Measurements from ENCODE around the gene PCYT2. TPM values are rescaled to one million over a fixed set of nuclear protein-coding genes. Genes with fewer than 3 reads are reported as not detected.

PCYT2 gene
- total and polyA plus RNA-seq, 9 of the 15 experiments (the other 6 are each of a cell fraction or from before 2014, with no cell fraction given), result 0.92 to 134 (median 82.5) TPM

DNA sequence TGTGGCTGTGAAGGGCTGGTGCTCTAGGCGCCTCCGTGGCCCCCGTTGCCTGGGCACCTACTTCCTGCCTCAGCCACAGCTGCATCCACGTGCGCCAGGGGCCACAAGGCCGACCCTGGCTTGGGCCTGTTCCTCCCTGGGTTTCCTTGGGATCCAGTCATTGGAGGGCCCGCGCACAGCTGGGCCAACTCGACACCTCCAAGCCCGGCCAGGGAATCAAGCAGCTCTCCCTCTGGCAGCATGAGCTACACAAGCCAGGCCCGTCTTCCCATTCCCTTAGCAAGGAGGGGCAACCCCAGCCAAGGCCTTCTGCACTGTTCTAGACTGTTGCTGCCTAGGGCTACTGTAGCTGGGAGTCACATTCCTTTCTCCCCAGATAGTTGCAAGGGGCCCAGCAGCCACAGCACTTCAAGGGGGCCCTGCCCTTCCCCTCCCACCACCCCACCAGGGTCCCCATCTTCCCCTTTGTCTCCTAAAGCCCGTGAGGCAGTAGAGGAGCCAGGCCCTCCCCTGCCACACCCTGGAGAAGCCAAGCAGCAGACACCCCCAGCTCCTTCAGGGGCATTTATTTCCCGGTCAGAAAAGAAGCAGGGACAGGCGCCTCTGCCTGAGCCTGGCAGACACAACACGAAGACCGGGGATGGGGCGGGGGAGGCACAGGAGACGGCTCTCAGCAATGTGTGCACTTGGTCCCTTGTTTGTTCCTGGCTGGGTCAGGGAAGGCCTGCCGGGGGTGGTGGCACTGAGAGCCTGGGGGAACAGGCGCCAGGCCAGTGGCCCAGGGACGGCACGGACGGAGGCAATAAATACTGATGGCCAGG lies 43.8 kb downstream of the PCYT2 start (continued):
- TF ChIP-seq, protein P1, sequence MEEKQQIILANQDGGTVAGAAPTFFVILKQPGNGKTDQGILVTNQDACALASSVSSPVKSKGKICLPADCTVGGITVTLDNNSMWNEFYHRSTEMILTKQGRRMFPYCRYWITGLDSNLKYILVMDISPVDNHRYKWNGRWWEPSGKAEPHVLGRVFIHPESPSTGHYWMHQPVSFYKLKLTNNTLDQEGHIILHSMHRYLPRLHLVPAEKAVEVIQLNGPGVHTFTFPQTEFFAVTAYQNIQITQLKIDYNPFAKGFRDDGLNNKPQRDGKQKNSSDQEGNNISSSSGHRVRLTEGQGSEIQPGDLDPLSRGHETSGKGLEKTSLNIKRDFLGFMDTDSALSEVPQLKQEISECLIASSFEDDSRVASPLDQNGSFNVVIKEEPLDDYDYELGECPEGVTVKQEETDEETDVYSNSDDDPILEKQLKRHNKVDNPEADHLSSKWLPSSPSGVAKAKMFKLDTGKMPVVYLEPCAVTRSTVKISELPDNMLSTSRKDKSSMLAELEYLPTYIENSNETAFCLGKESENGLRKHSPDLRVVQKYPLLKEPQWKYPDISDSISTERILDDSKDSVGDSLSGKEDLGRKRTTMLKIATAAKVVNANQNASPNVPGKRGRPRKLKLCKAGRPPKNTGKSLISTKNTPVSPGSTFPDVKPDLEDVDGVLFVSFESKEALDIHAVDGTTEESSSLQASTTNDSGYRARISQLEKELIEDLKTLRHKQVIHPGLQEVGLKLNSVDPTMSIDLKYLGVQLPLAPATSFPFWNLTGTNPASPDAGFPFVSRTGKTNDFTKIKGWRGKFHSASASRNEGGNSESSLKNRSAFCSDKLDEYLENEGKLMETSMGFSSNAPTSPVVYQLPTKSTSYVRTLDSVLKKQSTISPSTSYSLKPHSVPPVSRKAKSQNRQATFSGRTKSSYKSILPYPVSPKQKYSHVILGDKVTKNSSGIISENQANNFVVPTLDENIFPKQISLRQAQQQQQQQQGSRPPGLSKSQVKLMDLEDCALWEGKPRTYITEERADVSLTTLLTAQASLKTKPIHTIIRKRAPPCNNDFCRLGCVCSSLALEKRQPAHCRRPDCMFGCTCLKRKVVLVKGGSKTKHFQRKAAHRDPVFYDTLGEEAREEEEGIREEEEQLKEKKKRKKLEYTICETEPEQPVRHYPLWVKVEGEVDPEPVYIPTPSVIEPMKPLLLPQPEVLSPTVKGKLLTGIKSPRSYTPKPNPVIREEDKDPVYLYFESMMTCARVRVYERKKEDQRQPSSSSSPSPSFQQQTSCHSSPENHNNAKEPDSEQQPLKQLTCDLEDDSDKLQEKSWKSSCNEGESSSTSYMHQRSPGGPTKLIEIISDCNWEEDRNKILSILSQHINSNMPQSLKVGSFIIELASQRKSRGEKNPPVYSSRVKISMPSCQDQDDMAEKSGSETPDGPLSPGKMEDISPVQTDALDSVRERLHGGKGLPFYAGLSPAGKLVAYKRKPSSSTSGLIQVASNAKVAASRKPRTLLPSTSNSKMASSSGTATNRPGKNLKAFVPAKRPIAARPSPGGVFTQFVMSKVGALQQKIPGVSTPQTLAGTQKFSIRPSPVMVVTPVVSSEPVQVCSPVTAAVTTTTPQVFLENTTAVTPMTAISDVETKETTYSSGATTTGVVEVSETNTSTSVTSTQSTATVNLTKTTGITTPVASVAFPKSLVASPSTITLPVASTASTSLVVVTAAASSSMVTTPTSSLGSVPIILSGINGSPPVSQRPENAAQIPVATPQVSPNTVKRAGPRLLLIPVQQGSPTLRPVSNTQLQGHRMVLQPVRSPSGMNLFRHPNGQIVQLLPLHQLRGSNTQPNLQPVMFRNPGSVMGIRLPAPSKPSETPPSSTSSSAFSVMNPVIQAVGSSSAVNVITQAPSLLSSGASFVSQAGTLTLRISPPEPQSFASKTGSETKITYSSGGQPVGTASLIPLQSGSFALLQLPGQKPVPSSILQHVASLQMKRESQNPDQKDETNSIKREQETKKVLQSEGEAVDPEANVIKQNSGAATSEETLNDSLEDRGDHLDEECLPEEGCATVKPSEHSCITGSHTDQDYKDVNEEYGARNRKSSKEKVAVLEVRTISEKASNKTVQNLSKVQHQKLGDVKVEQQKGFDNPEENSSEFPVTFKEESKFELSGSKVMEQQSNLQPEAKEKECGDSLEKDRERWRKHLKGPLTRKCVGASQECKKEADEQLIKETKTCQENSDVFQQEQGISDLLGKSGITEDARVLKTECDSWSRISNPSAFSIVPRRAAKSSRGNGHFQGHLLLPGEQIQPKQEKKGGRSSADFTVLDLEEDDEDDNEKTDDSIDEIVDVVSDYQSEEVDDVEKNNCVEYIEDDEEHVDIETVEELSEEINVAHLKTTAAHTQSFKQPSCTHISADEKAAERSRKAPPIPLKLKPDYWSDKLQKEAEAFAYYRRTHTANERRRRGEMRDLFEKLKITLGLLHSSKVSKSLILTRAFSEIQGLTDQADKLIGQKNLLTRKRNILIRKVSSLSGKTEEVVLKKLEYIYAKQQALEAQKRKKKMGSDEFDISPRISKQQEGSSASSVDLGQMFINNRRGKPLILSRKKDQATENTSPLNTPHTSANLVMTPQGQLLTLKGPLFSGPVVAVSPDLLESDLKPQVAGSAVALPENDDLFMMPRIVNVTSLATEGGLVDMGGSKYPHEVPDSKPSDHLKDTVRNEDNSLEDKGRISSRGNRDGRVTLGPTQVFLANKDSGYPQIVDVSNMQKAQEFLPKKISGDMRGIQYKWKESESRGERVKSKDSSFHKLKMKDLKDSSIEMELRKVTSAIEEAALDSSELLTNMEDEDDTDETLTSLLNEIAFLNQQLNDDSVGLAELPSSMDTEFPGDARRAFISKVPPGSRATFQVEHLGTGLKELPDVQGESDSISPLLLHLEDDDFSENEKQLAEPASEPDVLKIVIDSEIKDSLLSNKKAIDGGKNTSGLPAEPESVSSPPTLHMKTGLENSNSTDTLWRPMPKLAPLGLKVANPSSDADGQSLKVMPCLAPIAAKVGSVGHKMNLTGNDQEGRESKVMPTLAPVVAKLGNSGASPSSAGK (IDR thresholded peaks at IDR 0.05), result no peak
- TF ChIP-seq SPI1 (IDR thresholded peaks at IDR 0.05; ENCODE audit: borderline replicate concordance, low read depth, low read length) (no peak), NCOA6 (IDR thresholded peaks at IDR 0.05) (no peak), GABPB2 (CRISPR knock-in tag; conservative IDR thresholded peaks at IDR 0.05) (no peak; the same call in none of the 2 replicates), CBX5 (IDR thresholded peaks at IDR 0.05; ENCODE audit: borderline replicate concordance, low read depth) (no peak), NFIC (IDR thresholded peaks at IDR 0.05) (no peak), HNRNPH1 (optimal IDR thresholded peaks at IDR 0.05; ENCODE audit: low read depth, low read length) (no peak), KAT7 (CRISPR knock-in tag; IDR thresholded peaks at IDR 0.05; ENCODE audit: borderline replicate concordance) (no peak)
- TF ChIP-seq, protein P2, sequence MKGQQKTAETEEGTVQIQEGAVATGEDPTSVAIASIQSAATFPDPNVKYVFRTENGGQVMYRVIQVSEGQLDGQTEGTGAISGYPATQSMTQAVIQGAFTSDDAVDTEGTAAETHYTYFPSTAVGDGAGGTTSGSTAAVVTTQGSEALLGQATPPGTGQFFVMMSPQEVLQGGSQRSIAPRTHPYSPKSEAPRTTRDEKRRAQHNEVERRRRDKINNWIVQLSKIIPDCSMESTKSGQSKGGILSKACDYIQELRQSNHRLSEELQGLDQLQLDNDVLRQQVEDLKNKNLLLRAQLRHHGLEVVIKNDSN (CRISPR knock-in tag; IDR thresholded peaks at IDR 0.05), result no peak
- TF ChIP-seq, protein P3, sequence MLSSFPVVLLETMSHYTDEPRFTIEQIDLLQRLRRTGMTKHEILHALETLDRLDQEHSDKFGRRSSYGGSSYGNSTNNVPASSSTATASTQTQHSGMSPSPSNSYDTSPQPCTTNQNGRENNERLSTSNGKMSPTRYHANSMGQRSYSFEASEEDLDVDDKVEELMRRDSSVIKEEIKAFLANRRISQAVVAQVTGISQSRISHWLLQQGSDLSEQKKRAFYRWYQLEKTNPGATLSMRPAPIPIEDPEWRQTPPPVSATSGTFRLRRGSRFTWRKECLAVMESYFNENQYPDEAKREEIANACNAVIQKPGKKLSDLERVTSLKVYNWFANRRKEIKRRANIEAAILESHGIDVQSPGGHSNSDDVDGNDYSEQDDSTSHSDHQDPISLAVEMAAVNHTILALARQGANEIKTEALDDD (IDR thresholded peaks at IDR 0.05), result no peak
